DND-41 (cell line): Measurements from ENCODE around the gene ADAMTS9.

Experiments used
- ATAC-seq: fragments of 200-7000 bp; cut with Tn5 transposase; 3 replicates; pipeline ENCODE4 v1.9.1; 2021; ENCODE audit warnings: low read depth; ENCODE audit not compliant: insufficient read depth
- DNase-seq: peaks from one replicate; pipeline ENCODE4 v3.0.0-alpha.2; 2020
- H2AFZ ChIP-seq: 2 replicates; pipeline ENCODE4 v1.6.0; 2012; ENCODE audit warnings: low read depth, low read length
- H3K27ac ChIP-seq: 2 replicates; pipeline ENCODE4 v1.5.1; 2012; ENCODE audit warnings: low read length, inconsistent platforms
- H3K27me3 ChIP-seq: fragments of 200-600 bp; sonication (generic); 2 replicates; pipeline ENCODE4 v1.6.0; 2012; ENCODE audit warnings: low read length, mild to moderate bottlenecking, inconsistent platforms; ENCODE audit not compliant: insufficient read depth, poor library complexity
- H3K36me3 ChIP-seq: 2 replicates; pipeline ENCODE4 v1.5.1; 2012; ENCODE audit warnings: low read length, inconsistent platforms; ENCODE audit not compliant: insufficient read depth
- H3K4me1 ChIP-seq: 2 replicates; pipeline ENCODE4 v1.5.1; 2012; ENCODE audit warnings: mild to moderate bottlenecking, low read length; ENCODE audit not compliant: insufficient read depth
- H3K4me2 ChIP-seq: 2 replicates; pipeline ENCODE4 v1.6.0; 2012; ENCODE audit warnings: mild to moderate bottlenecking, moderate library complexity, low read length, inconsistent platforms; ENCODE audit not compliant: insufficient read depth
- H3K4me3 ChIP-seq, 2 experiments: fragments of 200-600 bp in 1 of 2; shearing (Covaris generic) in 1 of 2; 2 replicates each; pipeline ENCODE4 v1.5.1; 2012 to 2016; ENCODE audit warnings: inconsistent platforms in 2 of 2, low read length in 2 of 2, mild to moderate bottlenecking in 2 of 2, low read depth in 1 of 2, moderate library complexity in 1 of 2
- H3K79me2 ChIP-seq: 2 replicates; pipeline ENCODE4 v1.6.0; 2012; ENCODE audit warnings: low read length, inconsistent platforms; ENCODE audit not compliant: insufficient read depth
- H3K9ac ChIP-seq: 2 replicates; pipeline ENCODE4 v1.6.0; 2012; ENCODE audit warnings: low read depth, mild to moderate bottlenecking, inconsistent platforms, low read length, moderate library complexity
- H3K9me3 ChIP-seq: 2 replicates; pipeline ENCODE4 v1.5.1; 2012; ENCODE audit warnings: low read length, moderate library complexity, mild to moderate bottlenecking, inconsistent platforms; ENCODE audit not compliant: insufficient read depth, severe bottlenecking
- H4K20me1 ChIP-seq: 2 replicates; pipeline ENCODE4 v1.6.0; 2012; ENCODE audit warnings: low read length; ENCODE audit not compliant: insufficient read depth
- EZH2 ChIP-seq: IDR thresholded peaks from 3 replicates; pipeline ENCODE4 v1.6.1; 2012; ENCODE audit warnings: borderline replicate concordance, low read depth, mild to moderate bottlenecking, moderate library complexity, low read length, inconsistent platforms; ENCODE audit not compliant: severe bottlenecking
- TF ChIP-seq, protein P1 (sequence below): IDR thresholded peaks from 2 replicates; pipeline ENCODE4 v1.5.1; 2012; ENCODE audit warnings: borderline replicate concordance, low read length, moderate library complexity, mild to moderate bottlenecking; ENCODE audit not compliant: poor library complexity, severe bottlenecking; ENCODE audit errors: extremely low read depth

Gene ADAMTS9

DNA sequence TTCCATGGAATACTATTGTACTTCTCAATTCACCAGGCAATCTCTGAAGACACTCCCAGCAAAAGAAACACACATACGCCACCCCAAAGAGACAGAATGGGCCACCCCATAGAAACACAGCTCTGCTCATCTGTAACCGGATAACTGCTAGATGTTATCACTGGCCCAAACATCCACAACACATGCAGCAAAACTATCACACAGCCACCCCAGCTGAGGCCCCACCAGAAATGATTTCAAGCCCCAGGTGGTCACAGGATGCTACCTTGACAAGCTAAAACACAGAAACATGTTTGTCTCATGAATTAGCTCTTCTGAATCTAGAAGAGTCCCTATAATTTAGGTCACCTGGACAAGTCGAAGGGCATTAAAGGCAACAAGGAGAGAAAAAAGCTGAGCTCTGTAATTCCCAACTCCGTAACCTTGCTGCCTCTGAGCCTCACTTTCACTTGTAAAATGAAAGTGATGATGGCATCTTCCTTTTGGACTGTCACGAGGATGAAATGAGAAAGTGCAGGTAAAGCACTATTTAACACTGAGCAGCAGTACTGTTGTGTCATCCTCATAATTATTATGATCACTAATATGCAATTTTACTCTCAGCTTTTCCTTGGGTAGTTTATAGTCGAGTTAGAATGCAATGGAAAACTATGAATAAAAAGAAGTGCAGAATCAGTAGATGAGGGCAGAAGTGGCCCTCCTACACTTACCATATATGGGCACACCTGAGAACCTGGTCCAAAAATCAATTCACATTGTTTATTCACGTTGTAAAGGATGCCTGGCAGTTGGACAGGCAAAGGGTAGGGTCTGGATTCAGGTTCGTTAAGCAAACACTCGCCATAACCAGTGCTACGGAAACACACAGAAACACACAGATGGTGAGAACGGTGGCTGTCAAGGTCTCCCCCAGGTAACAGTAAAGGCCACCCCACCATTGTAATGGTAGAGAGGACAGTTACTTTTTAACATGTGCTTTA is 38.6 kb downstream of the ADAMTS9 start:
- Histone ChIP-seq H3K9me3 (no peaks in the 10 kb centered on the region), H3K9ac (no peak overlapping the region), H2AFZ (no peak overlapping the region), H3K79me2 (no peaks in the 10 kb centered on the region), H3K36me3 (no peaks in the 10 kb centered on the region), H3K27ac (no peak overlapping the region), H3K4me1 (no peaks in the 10 kb centered on the region), H4K20me1 (no peaks in the 10 kb centered on the region), H3K4me2 (no peak overlapping the region), H3K27me3 (no peaks in the 10 kb centered on the region), H3K4me3 (no peak overlapping the region)
- DNase-seq = no peak
- TF ChIP-seq, protein P1, sequence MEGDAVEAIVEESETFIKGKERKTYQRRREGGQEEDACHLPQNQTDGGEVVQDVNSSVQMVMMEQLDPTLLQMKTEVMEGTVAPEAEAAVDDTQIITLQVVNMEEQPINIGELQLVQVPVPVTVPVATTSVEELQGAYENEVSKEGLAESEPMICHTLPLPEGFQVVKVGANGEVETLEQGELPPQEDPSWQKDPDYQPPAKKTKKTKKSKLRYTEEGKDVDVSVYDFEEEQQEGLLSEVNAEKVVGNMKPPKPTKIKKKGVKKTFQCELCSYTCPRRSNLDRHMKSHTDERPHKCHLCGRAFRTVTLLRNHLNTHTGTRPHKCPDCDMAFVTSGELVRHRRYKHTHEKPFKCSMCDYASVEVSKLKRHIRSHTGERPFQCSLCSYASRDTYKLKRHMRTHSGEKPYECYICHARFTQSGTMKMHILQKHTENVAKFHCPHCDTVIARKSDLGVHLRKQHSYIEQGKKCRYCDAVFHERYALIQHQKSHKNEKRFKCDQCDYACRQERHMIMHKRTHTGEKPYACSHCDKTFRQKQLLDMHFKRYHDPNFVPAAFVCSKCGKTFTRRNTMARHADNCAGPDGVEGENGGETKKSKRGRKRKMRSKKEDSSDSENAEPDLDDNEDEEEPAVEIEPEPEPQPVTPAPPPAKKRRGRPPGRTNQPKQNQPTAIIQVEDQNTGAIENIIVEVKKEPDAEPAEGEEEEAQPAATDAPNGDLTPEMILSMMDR = no peak
- no peak for TF ChIP-seq EZH2
- ATAC-seq = no peak

DNA sequence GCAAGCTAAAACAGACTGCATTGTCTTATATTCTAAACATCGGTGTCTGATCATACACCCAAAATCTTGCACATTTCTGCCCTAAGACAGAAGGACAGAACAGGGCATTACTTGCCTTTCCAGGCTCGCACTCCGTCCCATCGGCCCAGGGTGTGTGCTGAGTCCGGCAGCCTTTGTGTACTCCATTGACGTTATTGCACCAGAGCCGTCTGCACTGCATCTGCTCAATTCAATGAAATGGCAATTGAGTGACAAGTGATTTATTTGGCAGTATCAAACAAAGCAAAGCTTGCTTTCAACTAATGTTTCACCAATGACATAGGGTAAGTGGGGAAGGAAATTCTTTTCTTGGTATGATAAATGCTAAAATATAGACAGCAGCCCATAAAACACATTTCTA is 40.0 kb downstream of the ADAMTS9 start:
- Histone ChIP-seq H3K9me3 (no peaks in the 10 kb centered on the region), H3K36me3 (no peaks in the 10 kb centered on the region), H3K4me2 (no peak overlapping the region), H4K20me1 (no peaks in the 10 kb centered on the region), H3K27ac (no peak overlapping the region), H3K9ac (no peak overlapping the region), H3K79me2 (no peaks in the 10 kb centered on the region), H3K4me3 (no peak overlapping the region), H3K4me1 (no peaks in the 10 kb centered on the region), H2AFZ (no peak overlapping the region), H3K27me3 (no peaks in the 10 kb centered on the region)
- ATAC-seq (no peak), DNase-seq (no peak)
- TF ChIP-seq, protein P1 = no peak

DNA sequence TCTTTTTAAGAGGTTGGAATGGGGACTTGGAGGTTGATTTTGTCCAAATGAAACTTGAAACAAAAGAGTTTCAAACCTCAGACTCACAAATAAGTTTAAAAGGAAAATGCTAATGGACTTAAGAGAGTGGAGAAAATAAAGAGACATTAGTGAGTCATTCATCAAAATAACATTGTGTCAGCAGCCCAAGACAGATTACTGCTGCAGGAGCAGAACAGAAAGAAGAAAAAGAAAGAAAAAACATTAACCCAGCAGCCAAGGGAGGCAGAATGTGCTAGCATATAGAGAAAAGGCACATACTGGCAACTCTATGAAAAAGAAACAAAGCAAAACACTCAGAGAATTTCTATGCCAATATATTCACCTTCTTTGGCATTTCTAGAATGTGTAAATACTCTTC is 42.6 kb downstream of the ADAMTS9 start:
- no peak for TF ChIP-seq EZH2
- TF ChIP-seq, protein P1 = no peak

More for the DNA sequence above, 42.6 kb downstream of the ADAMTS9 start:
- Histone ChIP-seq H3K27me3 (no peaks in the 10 kb centered on the region), H3K79me2 (no peaks in the 10 kb centered on the region), H3K4me1 (no peaks in the 10 kb centered on the region), H3K36me3 (no peaks in the 10 kb centered on the region), H3K9ac (no peak overlapping the region), H3K4me3 (no peak overlapping the region), H3K9me3 (no peaks in the 10 kb centered on the region), H3K27ac (no peak overlapping the region), H2AFZ (no peak overlapping the region), H3K4me2 (no peak overlapping the region), H4K20me1 (no peaks in the 10 kb centered on the region)
- ATAC-seq (no peak), DNase-seq (no peak)
